Panc1 (cell line): Measurements from ENCODE around the gene SLC12A8.

Source experiments
- TCF7L2 ChIP-seq: IDR thresholded peaks from 2 replicates; pipeline ENCODE4 v1.6.1; 2011; ENCODE audit warnings: mild to moderate bottlenecking, low read depth, low read length, inconsistent platforms
- TF ChIP-seq, protein P1 (sequence below): fragments of 450-650 bp; IDR thresholded peaks from 2 replicates; pipeline ENCODE4 v1.5.1; 2017; ENCODE audit warnings: mild to moderate bottlenecking
- TF ChIP-seq, protein P2 (sequence below), 2 experiments: IDR thresholded peaks; 2 replicates each; pipeline ENCODE4 v1.6.1; 2011 to 2012; ENCODE audit warnings: low read depth in 2 of 2, control low read depth in 1 of 2, low read length in 1 of 2, mild to moderate bottlenecking in 1 of 2, moderate library complexity in 1 of 2; ENCODE audit not compliant: insufficient read depth in 1 of 2

- TF ChIP-seq, protein P1, sequence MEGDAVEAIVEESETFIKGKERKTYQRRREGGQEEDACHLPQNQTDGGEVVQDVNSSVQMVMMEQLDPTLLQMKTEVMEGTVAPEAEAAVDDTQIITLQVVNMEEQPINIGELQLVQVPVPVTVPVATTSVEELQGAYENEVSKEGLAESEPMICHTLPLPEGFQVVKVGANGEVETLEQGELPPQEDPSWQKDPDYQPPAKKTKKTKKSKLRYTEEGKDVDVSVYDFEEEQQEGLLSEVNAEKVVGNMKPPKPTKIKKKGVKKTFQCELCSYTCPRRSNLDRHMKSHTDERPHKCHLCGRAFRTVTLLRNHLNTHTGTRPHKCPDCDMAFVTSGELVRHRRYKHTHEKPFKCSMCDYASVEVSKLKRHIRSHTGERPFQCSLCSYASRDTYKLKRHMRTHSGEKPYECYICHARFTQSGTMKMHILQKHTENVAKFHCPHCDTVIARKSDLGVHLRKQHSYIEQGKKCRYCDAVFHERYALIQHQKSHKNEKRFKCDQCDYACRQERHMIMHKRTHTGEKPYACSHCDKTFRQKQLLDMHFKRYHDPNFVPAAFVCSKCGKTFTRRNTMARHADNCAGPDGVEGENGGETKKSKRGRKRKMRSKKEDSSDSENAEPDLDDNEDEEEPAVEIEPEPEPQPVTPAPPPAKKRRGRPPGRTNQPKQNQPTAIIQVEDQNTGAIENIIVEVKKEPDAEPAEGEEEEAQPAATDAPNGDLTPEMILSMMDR = no peak
- TF ChIP-seq TCF7L2 = no peak
- TF ChIP-seq, protein P2, sequence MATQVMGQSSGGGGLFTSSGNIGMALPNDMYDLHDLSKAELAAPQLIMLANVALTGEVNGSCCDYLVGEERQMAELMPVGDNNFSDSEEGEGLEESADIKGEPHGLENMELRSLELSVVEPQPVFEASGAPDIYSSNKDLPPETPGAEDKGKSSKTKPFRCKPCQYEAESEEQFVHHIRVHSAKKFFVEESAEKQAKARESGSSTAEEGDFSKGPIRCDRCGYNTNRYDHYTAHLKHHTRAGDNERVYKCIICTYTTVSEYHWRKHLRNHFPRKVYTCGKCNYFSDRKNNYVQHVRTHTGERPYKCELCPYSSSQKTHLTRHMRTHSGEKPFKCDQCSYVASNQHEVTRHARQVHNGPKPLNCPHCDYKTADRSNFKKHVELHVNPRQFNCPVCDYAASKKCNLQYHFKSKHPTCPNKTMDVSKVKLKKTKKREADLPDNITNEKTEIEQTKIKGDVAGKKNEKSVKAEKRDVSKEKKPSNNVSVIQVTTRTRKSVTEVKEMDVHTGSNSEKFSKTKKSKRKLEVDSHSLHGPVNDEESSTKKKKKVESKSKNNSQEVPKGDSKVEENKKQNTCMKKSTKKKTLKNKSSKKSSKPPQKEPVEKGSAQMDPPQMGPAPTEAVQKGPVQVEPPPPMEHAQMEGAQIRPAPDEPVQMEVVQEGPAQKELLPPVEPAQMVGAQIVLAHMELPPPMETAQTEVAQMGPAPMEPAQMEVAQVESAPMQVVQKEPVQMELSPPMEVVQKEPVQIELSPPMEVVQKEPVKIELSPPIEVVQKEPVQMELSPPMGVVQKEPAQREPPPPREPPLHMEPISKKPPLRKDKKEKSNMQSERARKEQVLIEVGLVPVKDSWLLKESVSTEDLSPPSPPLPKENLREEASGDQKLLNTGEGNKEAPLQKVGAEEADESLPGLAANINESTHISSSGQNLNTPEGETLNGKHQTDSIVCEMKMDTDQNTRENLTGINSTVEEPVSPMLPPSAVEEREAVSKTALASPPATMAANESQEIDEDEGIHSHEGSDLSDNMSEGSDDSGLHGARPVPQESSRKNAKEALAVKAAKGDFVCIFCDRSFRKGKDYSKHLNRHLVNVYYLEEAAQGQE (IDR thresholded peaks at IDR 0.05; ENCODE audit: insufficient read depth in 1 of 2, low read depth in 2 of 2, low read length in 1 of 2) = no peak
Observed at GRCh38 chr3:125179884-125180240, 32.7 kb downstream of the SLC12A8 start.
